ENCODE measurements around the gene SPSB1. TPM values are rescaled to one million over a fixed set of nuclear protein-coding genes. Genes with fewer than 3 reads are reported as not detected.

Gene SPSB1
- total and polyA plus RNA-seq, 10 of the 15 experiments (the other 5 are each of a cell fraction or from before 2014, with no cell fraction given) = 0.02 to 2.0 (median 0.90) TPM; not detected in 1

GRCh38 chr1:9322661-9323244, 30.1 kb downstream of the SPSB1 start:
- no peaks in the 10 kb centered on the region for H4K20me1 ChIP-seq (ENCODE audit: control insufficient read depth, insufficient read depth)
- H3K9ac ChIP-seq (ENCODE audit: control insufficient read depth, insufficient read depth, low read length) = no peak overlapping the region
- POLR2A ChIA-PET = no interaction called here
- H2AFZ ChIP-seq (ENCODE audit: control insufficient read depth, low read depth, low read length) = no peak overlapping the region
- no peak overlapping the region for H3K4me2 ChIP-seq (ENCODE audit: control insufficient read depth, insufficient read depth)
- DNase-seq (ENCODE audit: low read depth, low spot score) (no peak), ATAC-seq (no peak), FAIRE-seq (no peak)
- no peak for TF ChIP-seq TCF3 (IDR thresholded peaks at IDR 0.05; ENCODE audit: borderline replicate concordance, insufficient read depth, low read depth, low read length)
- TF ChIP-seq MYB (IDR thresholded peaks at IDR 0.05; ENCODE audit: borderline replicate concordance, low read depth, low read length) = no peak
- TF ChIP-seq HSF1 (IDR thresholded peaks at IDR 0.05; ENCODE audit: low read depth, low read length) = no peak
- no peak for TF ChIP-seq PML (IDR thresholded peaks at IDR 0.05; ENCODE audit: low read length)
- TF ChIP-seq TCF7 (IDR thresholded peaks at IDR 0.05; ENCODE audit: borderline replicate concordance) = no peak
- no peak for TF ChIP-seq CREB1 (IDR thresholded peaks at IDR 0.05; ENCODE audit: low read depth)
- TF ChIP-seq KDM1A (IDR thresholded peaks at IDR 0.05; ENCODE audit: borderline replicate concordance) = no peak
- TF ChIP-seq RCOR1 (conservative IDR thresholded peaks at IDR 0.05; ENCODE audit: low read depth, low read length) = no peak
- no peak for TF ChIP-seq SUPT20H (IDR thresholded peaks at IDR 0.05; ENCODE audit: borderline replicate concordance, control insufficient read depth, low read depth, low read length)
- no peak for TF ChIP-seq NFXL1 (IDR thresholded peaks at IDR 0.05; ENCODE audit: borderline replicate concordance)
- TF ChIP-seq HDAC6 (IDR thresholded peaks at IDR 0.05; ENCODE audit: unreplicated experiment) = no peak
- no peak for TF ChIP-seq ZNF207 (IDR thresholded peaks at IDR 0.05; ENCODE audit: borderline replicate concordance)
- no peak for TF ChIP-seq BHLHE40 (IDR thresholded peaks at IDR 0.05; ENCODE audit: borderline replicate concordance in 1 of 2, low read depth in 2 of 2, low read length in 1 of 2)
- TF ChIP-seq ZNF622 (IDR thresholded peaks at IDR 0.05) = no peak
- no peak for TF ChIP-seq FOXM1 (IDR thresholded peaks at IDR 0.05; ENCODE audit: low read depth, low read length)
- peaks cover 0 to 2% of the 10 kb centered on the region in 2 experiments; a peak in 1 of 4 replicates for H3K27me3 ChIP-seq (replicated peaks in 1 of 2; ENCODE audit: control insufficient read depth in 2 of 2, insufficient read depth in 2 of 2, low read length in 1 of 2)
- no TSS peak for BruUV-seq (replicated peaks)
- H3K36me3 ChIP-seq (ENCODE audit: control insufficient read depth in 2 of 2, insufficient read depth in 2 of 2, low read length in 1 of 2) = no peaks in the 10 kb centered on the region
- H3K4me3 ChIP-seq = no peak overlapping the region
- RAD21 ChIA-PET (ENCODE audit: unreplicated experiment) = no interaction called here
- intact Hi-C loops (cut with micrococcal nuclease; ENCODE audit: unreplicated experiment) (no loop called here), in situ Hi-C loops (cut with MboI) (no loop called here)
- no peak overlapping the region for H3K27ac ChIP-seq (ENCODE audit: control insufficient read depth, insufficient read depth)
- SMC1A ChIA-PET (ENCODE audit: uncharacterized antibody, unreplicated experiment) = no interaction called here
- no peaks in the 10 kb centered on the region for H3K9me3 ChIP-seq (replicated peaks; ENCODE audit: control insufficient read depth, insufficient read depth, low read length)
- CTCF ChIA-PET = no interaction called here
- no peaks in the 10 kb centered on the region for H3K79me2 ChIP-seq (ENCODE audit: control insufficient read depth, insufficient read depth, low read length)
- WGBS (ENCODE audit: insufficient coverage, insufficient replicate concordance, low lambda C conversion rate, missing lambda C conversion rate) = 76% methylated on average over 24 of the region's 27 CpGs
- no peaks in the 10 kb centered on the region for H3K4me1 ChIP-seq (ENCODE audit: control insufficient read depth, insufficient read depth, low read length)

Data from GM12878 (cell line).